ENCODE measurements around the gene HCAR2.
"Not testable (repeated sequence)": the region's sequence is repeated elsewhere in the genome, so short reads cannot be mapped to it uniquely, and the experiment has no call there.

Gene HCAR2

GRCh38 chr12:122701481-122701880 lies 1.7 kb downstream of the HCAR2 start:
- H3K4me3 ChIP-seq (ENCODE audit: control insufficient read depth in 1 of 7, extremely low read depth in 1 of 7, insufficient read depth in 4 of 7, low read depth in 2 of 7, low read length in 6 of 7), result peak overlapping the region in 1 of 7 experiments; percentile 15
- CTCF ChIA-PET; POLR2A ChIA-PET; DNase-seq; H3K4me1 ChIP-seq (ENCODE audit: control extremely low read depth in 1 of 4, control insufficient read depth in 4 of 4, insufficient read depth in 4 of 4, low read length in 3 of 4); H3K27ac ChIP-seq (ENCODE audit: insufficient read depth in 1 of 2, low read depth in 1 of 2, low read length in 2 of 2, poor library complexity in 1 of 2, severe bottlenecking in 2 of 2); H3K9me3 ChIP-seq (ENCODE audit: control extremely low read depth in 1 of 5, control insufficient read depth in 4 of 5, insufficient read depth in 2 of 5, low read depth in 1 of 5, low read length in 4 of 5); H3K36me3 ChIP-seq (ENCODE audit: control insufficient read depth in 4 of 4, insufficient read depth in 4 of 4, low read length in 3 of 4); H3K27me3 ChIP-seq (replicated peaks in 2 of 5; ENCODE audit: control insufficient read depth in 4 of 5, insufficient read depth in 5 of 5, low read length in 4 of 5): not testable (repeated sequence)
- 91% methylated on average over 3 of the region's 4 CpGs for WGBS (ENCODE audit: insufficient coverage)

GRCh38 chr12:122700038-122700710 lies 3.0 kb downstream of the HCAR2 start:
- H3K9me3 ChIP-seq (ENCODE audit: control extremely low read depth in 1 of 5, control insufficient read depth in 4 of 5, insufficient read depth in 2 of 5, low read depth in 1 of 5, low read length in 4 of 5); H3K36me3 ChIP-seq (ENCODE audit: control insufficient read depth in 4 of 4, insufficient read depth in 4 of 4, low read length in 3 of 4); DNase-seq; H3K4me3 ChIP-seq (ENCODE audit: control insufficient read depth in 1 of 7, extremely low read depth in 1 of 7, insufficient read depth in 4 of 7, low read depth in 2 of 7, low read length in 6 of 7); CTCF ChIA-PET; POLR2A ChIA-PET; H3K27me3 ChIP-seq (replicated peaks in 2 of 5; ENCODE audit: control insufficient read depth in 4 of 5, insufficient read depth in 5 of 5, low read length in 4 of 5); H3K4me1 ChIP-seq (ENCODE audit: control extremely low read depth in 1 of 4, control insufficient read depth in 4 of 4, insufficient read depth in 4 of 4, low read length in 3 of 4); H3K27ac ChIP-seq (ENCODE audit: insufficient read depth in 1 of 2, low read depth in 1 of 2, low read length in 2 of 2, poor library complexity in 1 of 2, severe bottlenecking in 2 of 2): not testable (repeated sequence)
- no CpG with 5 or more reads among the region's 9 CpGs for WGBS (ENCODE audit: insufficient coverage)

GRCh38 chr12:122696922-122697321 lies 6.2 kb downstream of the HCAR2 start:
- H3K27me3 ChIP-seq (replicated peaks in 2 of 5; ENCODE audit: control insufficient read depth in 4 of 5, insufficient read depth in 5 of 5, low read length in 4 of 5); H3K36me3 ChIP-seq (ENCODE audit: control insufficient read depth in 4 of 4, insufficient read depth in 4 of 4, low read length in 3 of 4); H3K9me3 ChIP-seq (ENCODE audit: control extremely low read depth in 1 of 5, control insufficient read depth in 4 of 5, insufficient read depth in 2 of 5, low read depth in 1 of 5, low read length in 4 of 5); H3K27ac ChIP-seq (ENCODE audit: insufficient read depth in 1 of 2, low read depth in 1 of 2, low read length in 2 of 2, poor library complexity in 1 of 2, severe bottlenecking in 2 of 2); H3K4me1 ChIP-seq (ENCODE audit: control extremely low read depth in 1 of 4, control insufficient read depth in 4 of 4, insufficient read depth in 4 of 4, low read length in 3 of 4); POLR2A ChIA-PET; H3K4me3 ChIP-seq (ENCODE audit: control insufficient read depth in 1 of 7, extremely low read depth in 1 of 7, insufficient read depth in 4 of 7, low read depth in 2 of 7, low read length in 6 of 7); DNase-seq: not testable (repeated sequence)
- WGBS (ENCODE audit: insufficient coverage), result no CpG with 5 or more reads among the region's 2 CpGs
- CTCF ChIA-PET, result interaction anchor here (1.2 kb wide), 1 partner anchor 37 kb away, joined by 3 read pairs; no protein-coding TSS in a partner anchor

DNA sequence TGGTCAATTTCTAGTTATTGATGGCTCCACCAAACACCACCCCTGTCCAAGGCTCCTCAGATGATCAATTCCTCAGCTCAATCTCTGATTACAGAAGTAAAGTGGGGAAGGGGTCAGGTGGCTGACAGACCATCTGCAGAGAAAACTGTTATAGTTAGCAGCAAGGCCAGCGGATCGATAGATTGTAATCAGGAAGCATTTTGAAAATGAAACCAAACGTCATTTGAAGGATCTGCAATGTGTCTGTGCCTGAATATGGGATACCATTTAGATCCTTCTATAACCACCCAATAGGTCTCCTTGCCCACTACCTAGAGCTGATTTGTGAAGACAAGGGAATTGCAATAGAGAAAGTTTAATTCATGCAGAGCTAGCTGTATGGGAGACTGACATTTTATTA lies 11.6 kb downstream of the HCAR2 start:
- 40% methylated on average over 2 of the region's 3 CpGs for WGBS (ENCODE audit: insufficient coverage)
- peak in 1 of 3 donors; percentile 6 for DNase-seq
- Histone ChIP-seq H3K4me3 (ENCODE audit: control insufficient read depth in 1 of 7, extremely low read depth in 1 of 7, insufficient read depth in 4 of 7, low read depth in 2 of 7, low read length in 6 of 7) (no peak overlapping the region), H3K27me3 (replicated peaks in 2 of 5; ENCODE audit: control insufficient read depth in 4 of 5, insufficient read depth in 5 of 5, low read length in 4 of 5) (no peaks in the 10 kb centered on the region), H3K27ac (ENCODE audit: insufficient read depth in 1 of 2, low read depth in 1 of 2, low read length in 2 of 2, poor library complexity in 1 of 2, severe bottlenecking in 2 of 2) (no peak overlapping the region), H3K9me3 (ENCODE audit: control extremely low read depth in 1 of 5, control insufficient read depth in 4 of 5, insufficient read depth in 2 of 5, low read depth in 1 of 5, low read length in 4 of 5) (no peaks in the 10 kb centered on the region), H3K36me3 (ENCODE audit: control insufficient read depth in 4 of 4, insufficient read depth in 4 of 4, low read length in 3 of 4) (no peaks in the 10 kb centered on the region), H3K4me1 (ENCODE audit: control extremely low read depth in 1 of 4, control insufficient read depth in 4 of 4, insufficient read depth in 4 of 4, low read length in 3 of 4) (no peaks in the 10 kb centered on the region)
- ChIA-PET CTCF (interaction anchor here (0.7 to 1.1 kb wide), 2 partner anchors 53 to 54 kb away, joined by 3 read pairs; no protein-coding TSS in a partner anchor), POLR2A (no interaction called here)

DNA sequence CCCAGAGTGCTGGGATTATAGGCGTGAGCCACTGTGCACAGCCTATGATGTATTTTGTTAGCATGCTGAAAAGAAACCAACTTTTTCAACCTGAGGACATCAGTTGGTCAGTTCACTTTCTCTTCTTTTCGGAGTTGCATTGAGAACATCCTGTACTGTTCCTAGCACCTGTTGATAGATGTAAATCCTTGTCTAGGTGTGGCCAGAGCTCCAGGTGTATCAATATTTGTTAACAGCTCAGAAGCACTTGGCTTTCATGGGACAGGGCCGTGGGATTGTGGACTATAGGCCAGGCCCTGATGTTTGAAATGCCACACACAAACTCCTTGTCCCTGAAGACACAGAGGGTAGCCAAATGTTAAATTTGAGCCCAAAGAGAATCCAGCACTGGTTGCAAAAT lies 14.9 kb downstream of the HCAR2 start:
- ChIA-PET CTCF (no interaction called here), POLR2A (no interaction called here)
- WGBS (ENCODE audit: insufficient coverage), result 100% methylated on average over 2 of the region's 3 CpGs
- Histone ChIP-seq H3K27ac (ENCODE audit: insufficient read depth in 1 of 2, low read depth in 1 of 2, low read length in 2 of 2, poor library complexity in 1 of 2, severe bottlenecking in 2 of 2) (no peak overlapping the region), H3K4me1 (ENCODE audit: control extremely low read depth in 1 of 4, control insufficient read depth in 4 of 4, insufficient read depth in 4 of 4, low read length in 3 of 4) (no peaks in the 10 kb centered on the region), H3K9me3 (ENCODE audit: control extremely low read depth in 1 of 5, control insufficient read depth in 4 of 5, insufficient read depth in 2 of 5, low read depth in 1 of 5, low read length in 4 of 5) (no peaks in the 10 kb centered on the region), H3K36me3 (ENCODE audit: control insufficient read depth in 4 of 4, insufficient read depth in 4 of 4, low read length in 3 of 4) (no peaks in the 10 kb centered on the region), H3K4me3 (ENCODE audit: control insufficient read depth in 1 of 7, extremely low read depth in 1 of 7, insufficient read depth in 4 of 7, low read depth in 2 of 7, low read length in 6 of 7) (no peak overlapping the region), H3K27me3 (replicated peaks in 2 of 5; ENCODE audit: control insufficient read depth in 4 of 5, insufficient read depth in 5 of 5, low read length in 4 of 5) (no peaks in the 10 kb centered on the region)
- no peak for DNase-seq

DNA sequence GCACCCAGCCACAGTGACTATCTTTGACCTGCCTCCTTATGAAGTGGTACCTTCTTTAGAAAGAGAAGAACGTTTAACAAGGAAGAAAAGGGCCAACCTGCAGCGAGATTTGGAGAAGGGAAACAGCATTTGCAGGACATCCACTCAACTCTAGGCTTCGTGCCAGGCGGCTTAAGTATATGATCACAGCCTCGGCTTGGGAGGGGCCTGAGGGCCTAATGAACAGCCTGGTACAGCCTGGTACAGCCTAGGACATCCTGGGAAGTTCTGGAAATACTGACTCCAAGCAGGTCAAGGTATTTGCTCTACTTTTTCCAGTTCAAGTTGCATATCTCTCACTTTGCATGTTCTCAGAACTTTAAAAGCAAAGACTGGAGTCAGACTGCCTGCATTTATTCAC lies 16.1 kb downstream of the HCAR2 start:
- Histone ChIP-seq H3K36me3 (ENCODE audit: control insufficient read depth in 4 of 4, insufficient read depth in 4 of 4, low read length in 3 of 4) (no peaks in the 10 kb centered on the region), H3K27ac (ENCODE audit: insufficient read depth in 1 of 2, low read depth in 1 of 2, low read length in 2 of 2, poor library complexity in 1 of 2, severe bottlenecking in 2 of 2) (no peak overlapping the region), H3K27me3 (replicated peaks in 2 of 5; ENCODE audit: control insufficient read depth in 4 of 5, insufficient read depth in 5 of 5, low read length in 4 of 5) (no peaks in the 10 kb centered on the region), H3K9me3 (ENCODE audit: control extremely low read depth in 1 of 5, control insufficient read depth in 4 of 5, insufficient read depth in 2 of 5, low read depth in 1 of 5, low read length in 4 of 5) (no peaks in the 10 kb centered on the region), H3K4me3 (ENCODE audit: control insufficient read depth in 1 of 7, extremely low read depth in 1 of 7, insufficient read depth in 4 of 7, low read depth in 2 of 7, low read length in 6 of 7) (no peak overlapping the region), H3K4me1 (ENCODE audit: control extremely low read depth in 1 of 4, control insufficient read depth in 4 of 4, insufficient read depth in 4 of 4, low read length in 3 of 4) (peaks cover 0 to under 1% (median 0%) of the 10 kb centered on the region in 4 experiments)
- DNase-seq, result no peak
- ChIA-PET POLR2A (no interaction called here), CTCF (no interaction called here)
- 74% methylated on average over 5 of the region's 5 CpGs for WGBS (ENCODE audit: insufficient coverage)

- DNase-seq, result no peak
- 100% methylated on average over 3 of the region's 3 CpGs for WGBS (ENCODE audit: insufficient coverage)
- Histone ChIP-seq H3K4me3 (ENCODE audit: control insufficient read depth in 1 of 7, extremely low read depth in 1 of 7, insufficient read depth in 4 of 7, low read depth in 2 of 7, low read length in 6 of 7) (no peak overlapping the region), H3K9me3 (ENCODE audit: control extremely low read depth in 1 of 5, control insufficient read depth in 4 of 5, insufficient read depth in 2 of 5, low read depth in 1 of 5, low read length in 4 of 5) (no peaks in the 10 kb centered on the region), H3K36me3 (ENCODE audit: control insufficient read depth in 4 of 4, insufficient read depth in 4 of 4, low read length in 3 of 4) (no peaks in the 10 kb centered on the region), H3K27ac (ENCODE audit: insufficient read depth in 1 of 2, low read depth in 1 of 2, low read length in 2 of 2, poor library complexity in 1 of 2, severe bottlenecking in 2 of 2) (no peak overlapping the region), H3K4me1 (ENCODE audit: control extremely low read depth in 1 of 4, control insufficient read depth in 4 of 4, insufficient read depth in 4 of 4, low read length in 3 of 4) (peaks cover 0 to 6% (median 1%) of the 10 kb centered on the region in 4 experiments), H3K27me3 (replicated peaks in 2 of 5; ENCODE audit: control insufficient read depth in 4 of 5, insufficient read depth in 5 of 5, low read length in 4 of 5) (no peaks in the 10 kb centered on the region)
- ChIA-PET POLR2A (no interaction called here), CTCF (no interaction called here)
These were observed 16.6 kb downstream of the HCAR2 start for GRCh38 chr12:122686538-122686937.
